H1 (cell line): ENCODE data around the gene LMO4. TPM values are rescaled to one million over a fixed set of nuclear protein-coding genes. Genes with fewer than 3 reads are reported as not detected.

Source experiments
- CTCF ChIA-PET: fragments of 300-600 bp; sonication (Branson Sonifier 250); formaldehyde crosslinking; loops from one replicate; lab custom pipeline; 2021; ENCODE audit not compliant: partially characterized antibody; lab: Charles Lee
- POLR2A ChIA-PET: fragments of 300-600 bp; sonication (Branson Sonifier 250); formaldehyde crosslinking; loops from one replicate; lab custom pipeline; 2021; ENCODE audit warnings: inconsistent platforms; ENCODE audit not compliant: partially characterized antibody; lab: Charles Lee
- DNase-seq, 2 experiments: peaks; one replicate each; pipeline versions ENCODE4 v3.0.0 to v3.0.0-alpha.2; 2010 to 2022; ENCODE audit warnings: low spot score in 2 of 2, low read depth in 1 of 2, mixed read lengths in 1 of 2
- FAIRE-seq: peaks from 2 replicates; lab custom pipeline; 2011; peaks lifted over from hg19 to GRCh38; lab: Jason Lieb, UNC
- H2AFZ ChIP-seq: 2 replicates; pipeline ENCODE4 v1.8.1; 2012; ENCODE audit warnings: low read length, inconsistent platforms
- H2AK5ac ChIP-seq: 2 replicates; pipeline ENCODE4 v1.6.1; 2013; ENCODE audit warnings: low read depth, low read length
- H2BK120ac ChIP-seq: replicated peaks from 2 replicates; pipeline ENCODE3; 2013; ENCODE audit warnings: low read depth, low read length, inconsistent platforms
- H2BK12ac ChIP-seq: 2 replicates; pipeline ENCODE4 v1.6.1; 2013; ENCODE audit warnings: low read depth, low read length
- H2BK15ac ChIP-seq: 2 replicates; pipeline ENCODE4 v1.6.1; 2013; ENCODE audit warnings: low read length
- H2BK20ac ChIP-seq: 2 replicates; pipeline ENCODE4 v1.6.1; 2013; ENCODE audit warnings: low read length
- H2BK5ac ChIP-seq: 2 replicates; pipeline ENCODE4 v1.6.1; 2013; ENCODE audit warnings: low read depth, low read length
- H3K14ac ChIP-seq: 2 replicates; pipeline ENCODE4 v1.6.1; 2013; ENCODE audit warnings: inconsistent platforms; ENCODE audit not compliant: insufficient read length
- H3K18ac ChIP-seq: 2 replicates; pipeline ENCODE4 v1.6.1; 2013; ENCODE audit warnings: low read length; ENCODE audit errors: extremely low read depth
- H3K23ac ChIP-seq: 2 replicates; pipeline ENCODE4 v1.6.1; 2013; ENCODE audit warnings: inconsistent platforms; ENCODE audit not compliant: insufficient read length
- H3K23me2 ChIP-seq: 2 replicates; pipeline ENCODE4 v1.6.1; 2013; ENCODE audit warnings: low read depth, low read length
- H3K27ac ChIP-seq: 2 replicates; pipeline ENCODE4 v1.6.1; 2011; ENCODE audit warnings: low read depth, low read length, inconsistent platforms
- H3K27me3 ChIP-seq, 4 experiments: replicated peaks in 1 of 4; 1 replicate in 1 of 4; 2 replicates in 3 of 4; pipeline versions ENCODE4 v1.6.1 to v1.8.1; 2011 to 2013; ENCODE audit warnings: low read length in 3 of 4, mild to moderate bottlenecking in 3 of 4, inconsistent platforms in 2 of 4, mixed read lengths in 2 of 4, moderate library complexity in 1 of 4; ENCODE audit not compliant: control insufficient read depth in 3 of 4, insufficient read depth in 3 of 4; ENCODE audit errors: extremely low read depth in 1 of 4
- H3K36me3 ChIP-seq, 4 experiments: 2 replicates each; pipeline versions ENCODE4 v1.6.1 to v1.8.1; 2011 to 2013; ENCODE audit warnings: mild to moderate bottlenecking in 4 of 4, low read length in 3 of 4, moderate library complexity in 2 of 4, control low read depth in 1 of 4, inconsistent platforms in 1 of 4; ENCODE audit not compliant: insufficient read depth in 4 of 4, control insufficient read depth in 2 of 4
- H3K4ac ChIP-seq: replicated peaks from 2 replicates; pipeline ENCODE3; 2013; ENCODE audit warnings: low read length, low read depth, mixed read lengths, inconsistent platforms; ENCODE audit not compliant: insufficient read length
- H3K4me1 ChIP-seq, 4 experiments: replicated peaks in 1 of 4; 1 replicate in 1 of 4; 2 replicates in 3 of 4; pipeline versions ENCODE4 v1.6.1 to v1.8.1; 2011 to 2013; ENCODE audit warnings: low read length in 3 of 4, inconsistent platforms in 2 of 4, mixed read lengths in 1 of 4; ENCODE audit not compliant: insufficient read depth in 4 of 4, control insufficient read depth in 3 of 4
- H3K4me2 ChIP-seq, 2 experiments: 2 replicates each; pipeline versions ENCODE4 v1.6.1 to v1.8.1; 2011 to 2013; ENCODE audit warnings: low read depth in 2 of 2, low read length in 2 of 2, control low read depth in 1 of 2, inconsistent platforms in 1 of 2, mild to moderate bottlenecking in 1 of 2; ENCODE audit not compliant: insufficient read depth in 1 of 2
- H3K4me3 ChIP-seq, 4 experiments: fragments of 200-600, 300-600 bp in 1 of 4; sonication (generic), shearing (Covaris generic), sonication (Bioruptor Twin) in 1 of 4; 2 replicates each; pipeline versions ENCODE4 v1.5.1 to v1.8.1; 2011 to 2016; ENCODE audit warnings: low read length in 4 of 4, low read depth in 3 of 4, control low read depth in 2 of 4, inconsistent platforms in 2 of 4, mild to moderate bottlenecking in 2 of 4, mixed read lengths in 1 of 4, moderate library complexity in 1 of 4; ENCODE audit not compliant: insufficient read depth in 2 of 4; ENCODE audit errors: extremely low read depth in 1 of 4
- H3K56ac ChIP-seq: replicated peaks from 2 replicates; pipeline ENCODE3; 2013; ENCODE audit warnings: low read depth, mild to moderate bottlenecking, mixed read lengths, low read length, inconsistent platforms; ENCODE audit not compliant: insufficient read length
- H3K79me1 ChIP-seq: 2 replicates; pipeline ENCODE4 v1.6.1; 2013; ENCODE audit warnings: low read depth, low read length, control low read depth
- H3K79me2 ChIP-seq, 2 experiments: 2 replicates each; pipeline versions ENCODE4 v1.6.1 to v1.8.1; 2012 to 2013; ENCODE audit warnings: low read length in 2 of 2, mild to moderate bottlenecking in 2 of 2, inconsistent platforms in 1 of 2; ENCODE audit not compliant: insufficient read depth in 2 of 2, control insufficient read depth in 1 of 2
- H3K9ac ChIP-seq, 4 experiments: replicated peaks in 1 of 4; 1 replicate in 1 of 4; 2 replicates in 3 of 4; pipeline versions ENCODE4 v1.6.1 to v1.8.1; 2011 to 2013; ENCODE audit warnings: low read depth in 3 of 4, low read length in 3 of 4, control low read depth in 2 of 4, mild to moderate bottlenecking in 2 of 4, moderate library complexity in 2 of 4, inconsistent platforms in 1 of 4; ENCODE audit errors: extremely low read depth in 1 of 4
- H3K9me3 ChIP-seq, 2 experiments: 2 replicates each; pipeline versions ENCODE4 v1.6.1 to v1.8.1; 2012 to 2013; ENCODE audit warnings: mild to moderate bottlenecking in 2 of 2, moderate library complexity in 2 of 2, control low read depth in 1 of 2, inconsistent platforms in 1 of 2, low read depth in 1 of 2, low read length in 1 of 2, mixed read lengths in 1 of 2; ENCODE audit not compliant: insufficient read depth in 2 of 2
- H4K20me1 ChIP-seq, 2 experiments: replicated peaks in 1 of 2; 2 replicates each; pipeline versions ENCODE3 to v1.8.1; 2011 to 2013; ENCODE audit warnings: inconsistent platforms in 2 of 2, low read length in 2 of 2, mild to moderate bottlenecking in 1 of 2; ENCODE audit not compliant: insufficient read depth in 2 of 2, control insufficient read depth in 1 of 2
- H4K5ac ChIP-seq: 2 replicates; pipeline ENCODE4 v1.6.1; 2013; ENCODE audit warnings: low read length, low read depth, mixed read lengths, inconsistent platforms; ENCODE audit not compliant: insufficient read length
- H4K8ac ChIP-seq: 2 replicates; pipeline ENCODE4 v1.8.0; 2013; ENCODE audit warnings: mild to moderate bottlenecking, moderate library complexity, low read length, inconsistent platforms; ENCODE audit not compliant: insufficient read depth; ENCODE audit errors: extremely low read depth
- H4K91ac ChIP-seq: replicated peaks from 2 replicates; pipeline ENCODE3; 2013; ENCODE audit warnings: low read length, mixed read lengths, inconsistent platforms; ENCODE audit not compliant: insufficient read length
- CBX5 ChIP-seq: fragments of 300-800, 300-1000 bp; sonication (generic); IDR thresholded peaks from 2 replicates; pipeline ENCODE4 v1.7.1; 2016; ENCODE audit warnings: antibody characterized with exemption, low read length, low read depth
- CEBPB ChIP-seq: IDR thresholded peaks from 2 replicates; pipeline ENCODE4 v1.6.1; 2012; ENCODE audit warnings: low read depth, low read length
- CHD2 ChIP-seq: IDR thresholded peaks from 2 replicates; pipeline ENCODE4 v1.6.1; 2012; ENCODE audit warnings: low read length, improper control_type of control experiment
- CREB1 ChIP-seq: IDR thresholded peaks from 2 replicates; pipeline ENCODE4 v1.6.1; 2012; ENCODE audit warnings: inconsistent platforms
- E2F6 ChIP-seq: IDR thresholded peaks from 2 replicates; pipeline ENCODE4 v1.6.1; 2012; ENCODE audit warnings: inconsistent platforms
- EZH2 ChIP-seq: fragments of 200-600 bp; sonication (generic); IDR thresholded peaks from 2 replicates; pipeline ENCODE4 v1.7.1; 2012; ENCODE audit warnings: low read depth, mild to moderate bottlenecking, moderate library complexity, low read length, inconsistent platforms; ENCODE audit not compliant: severe bottlenecking
- POLR2A ChIP-seq, 2 experiments: IDR thresholded peaks; 1 replicate in 1 of 2; 2 replicates in 1 of 2; pipeline ENCODE4 v1.6.1; 2011; ENCODE audit warnings: low read depth in 2 of 2, low read length in 2 of 2, mild to moderate bottlenecking in 2 of 2; ENCODE audit errors: control extremely low read depth in 1 of 2
- RFX5 ChIP-seq: IDR thresholded peaks from 2 replicates; pipeline ENCODE4 v1.6.1; 2011; ENCODE audit warnings: low read depth, low read length, improper control_type of control experiment, borderline replicate concordance
- RXRA ChIP-seq: IDR thresholded peaks from 2 replicates; pipeline ENCODE4 v1.6.1; 2011; ENCODE audit warnings: low read depth, mild to moderate bottlenecking, low read length, moderate library complexity; ENCODE audit not compliant: insufficient read depth
- SIN3A ChIP-seq, 2 experiments: IDR thresholded peaks in 1 of 2; conservative IDR thresholded peaks in 1 of 2; 2 replicates each; pipeline ENCODE4 v1.6.1; 2011 to 2012; ENCODE audit warnings: low read length in 2 of 2, improper control_type of control experiment in 1 of 2, low read depth in 1 of 2, mild to moderate bottlenecking in 1 of 2
- SP2 ChIP-seq: IDR thresholded peaks from 2 replicates; pipeline ENCODE4 v1.6.1; 2012; ENCODE audit warnings: mild to moderate bottlenecking, low read length, inconsistent platforms
- TAF1 ChIP-seq: IDR thresholded peaks from 2 replicates; pipeline ENCODE4 v1.6.1; 2011; ENCODE audit warnings: mild to moderate bottlenecking, low read depth, low read length
- TCF12 ChIP-seq: IDR thresholded peaks from 2 replicates; pipeline ENCODE4 v1.6.1; 2011; ENCODE audit warnings: low read depth, mild to moderate bottlenecking, low read length
- WGBS, 2 experiments: shearing (Covaris generic) in 1 of 2; methylation state at CpG; one replicate each; pipeline versions ENCODE4 v1.1.6 to v1.1.7; 2013 to 2015; ENCODE audit warnings: low lambda C conversion rate in 2 of 2, mixed read lengths in 2 of 2, inconsistent platforms in 1 of 2, low coverage in 1 of 2, missing lambda C conversion rate in 1 of 2; ENCODE audit not compliant: insufficient replicate concordance in 2 of 2, insufficient coverage in 1 of 2, insufficient read length in 1 of 2; ENCODE audit errors: extremely low coverage in 1 of 2, missing lambda C conversion rate in 1 of 2; 5-methylcytosine and 5-hydroxymethylcytosine counted together
- polyA plus RNA-seq, 7 experiments: library from polyadenylated mRNA; depleted of rRNA in 3 of 7; stranded (reverse) in 5 of 7; unstranded in 2 of 7; fragments of >200 nt in 5 of 7; fragments of 200-250 nt in 2 of 7; gene quantifications; 1 replicate in 5 of 7; 2 replicates in 1 of 7; 4 replicates in 1 of 7; pipeline versions ENCODE4 v1.2.1 to v1.2.3, GENCODE V29; 2011 to 2013; ENCODE audit warnings: missing spikeins in 2 of 7, mixed read lengths in 2 of 7
- total RNA-seq: library from RNA; stranded (reverse); fragmentation: NEBNext Ultra II Directional; extraction: Animal tissue kit (Norgen Biotek cat#: 25700); gene quantifications from 2 replicates; pipeline ENCODE4 v1.2.1, GENCODE V29; 2021

LMO4 gene
- total and polyA plus RNA-seq, 2 of the 8 experiments (the other 6 are each of a cell fraction or from before 2014, with no cell fraction given) = 71.7 to 98.7 TPM

GRCh38 chr1:87362834-87363426, 34.2 kb downstream of the LMO4 start:
- no peak overlapping the region for H3K27ac ChIP-seq
- no peak overlapping the region for H4K91ac ChIP-seq
- H3K36me3 ChIP-seq = no peaks in the 10 kb centered on the region
- H3K4me2 ChIP-seq = no peak overlapping the region
- H3K79me2 ChIP-seq = no peaks in the 10 kb centered on the region
- H4K5ac ChIP-seq = no peak overlapping the region
- no peak for DNase-seq
- no peak overlapping the region for H4K8ac ChIP-seq
- H3K14ac ChIP-seq = no peak overlapping the region
- no peaks in the 10 kb centered on the region for H3K9me3 ChIP-seq
- H3K27me3 ChIP-seq = no peaks in the 10 kb centered on the region; a peak in 1 of 7 replicates
- H3K23ac ChIP-seq = no peak overlapping the region
- CTCF ChIA-PET = no interaction called here
- H3K56ac ChIP-seq = no peak overlapping the region
- no peak overlapping the region for H2BK20ac ChIP-seq
- 98% methylated on average over 2 of the region's 2 CpGs; no CpG with 5 or more reads in 1 of the 2 experiments for WGBS, 2 experiments
- no peak for TF ChIP-seq CREB1
- no peak for TF ChIP-seq CHD2
- no peak for TF ChIP-seq E2F6
- TF ChIP-seq EZH2 = no peak
- no peak for TF ChIP-seq TCF12
- no peak for TF ChIP-seq SIN3A (conservative IDR thresholded peaks at IDR 0.05 in 1 of 2, IDR thresholded peaks at IDR 0.05 in 1 of 2; ENCODE audit: low read depth in 1 of 2, low read length in 2 of 2)
- TF ChIP-seq POLR2A (IDR thresholded peaks at IDR 0.05; ENCODE audit: control extremely low read depth in 1 of 2, low read depth in 2 of 2, low read length in 2 of 2) = no peak
- no peak for TF ChIP-seq RFX5
- no peak for TF ChIP-seq CEBPB
- TF ChIP-seq TAF1 = no peak
- TF ChIP-seq SP2 = no peak
- TF ChIP-seq RXRA = no peak
- TF ChIP-seq CBX5 = no peak
- TF ChIP-seq, all 59 proteins: peak for 0
- H3K18ac ChIP-seq = no peak overlapping the region
- no peak overlapping the region for H3K4me3 ChIP-seq
- FAIRE-seq = no peak
- H4K20me1 ChIP-seq = no peaks in the 10 kb centered on the region
- H3K79me1 ChIP-seq = no peaks in the 10 kb centered on the region
- no peak overlapping the region for H2BK5ac ChIP-seq
- H3K4me1 ChIP-seq = no peaks in the 10 kb centered on the region
- no peaks in the 10 kb centered on the region for H3K23me2 ChIP-seq
- H2AK5ac ChIP-seq = no peak overlapping the region
- no peak overlapping the region for H2AFZ ChIP-seq
- H2BK120ac ChIP-seq = no peak overlapping the region
- H2BK12ac ChIP-seq = no peak overlapping the region
- POLR2A ChIA-PET = interaction anchor here (1.3 kb wide), 1 partner anchor 14 kb away, joined by 3 read pairs; no protein-coding TSS in a partner anchor
- no peak overlapping the region for H3K9ac ChIP-seq
- no peak overlapping the region for H2BK15ac ChIP-seq
- no peak overlapping the region for H3K4ac ChIP-seq
